Endothelial cell (in vitro differentiated cells): ENCODE measurements around the gene KCTD11. TPM values are rescaled to one million over a fixed set of nuclear protein-coding genes. Genes with fewer than 3 reads are reported as not detected.

Source experiments
- DNase-seq: peaks from one replicate; pipeline ENCODE4 v3.0.0; 2021; ENCODE audit warnings: low spot score
- H3K27ac Mint-ChIP-seq: one replicate; pipeline ENCODE4 v1.8.0; 2021; ENCODE audit warnings: mixed read lengths, inconsistent platforms; ENCODE audit not compliant: unreplicated experiment
- H3K27me3 Mint-ChIP-seq: one replicate; pipeline ENCODE4 v1.8.0; 2021; ENCODE audit warnings: mild to moderate bottlenecking, moderate library complexity, mixed read lengths, inconsistent platforms; ENCODE audit not compliant: unreplicated experiment
- H3K36me3 Mint-ChIP-seq: one replicate; pipeline ENCODE4 v1.8.0; 2021; ENCODE audit warnings: mild to moderate bottlenecking, low read depth, mixed read lengths, inconsistent platforms; ENCODE audit not compliant: unreplicated experiment
- H3K4me1 Mint-ChIP-seq: one replicate; pipeline ENCODE4 v1.8.0; 2021; ENCODE audit warnings: mild to moderate bottlenecking, mixed read lengths, inconsistent platforms; ENCODE audit not compliant: unreplicated experiment
- H3K4me3 Mint-ChIP-seq: one replicate; pipeline ENCODE4 v1.8.0; 2021; ENCODE audit warnings: mild to moderate bottlenecking, mixed read lengths, inconsistent platforms; ENCODE audit not compliant: unreplicated experiment
- H3K9me3 Mint-ChIP-seq: one replicate; pipeline ENCODE4 v1.8.0; 2021; ENCODE audit warnings: mixed read lengths, inconsistent platforms; ENCODE audit not compliant: unreplicated experiment
- CTCF ChIP-seq: fragments of 200-600 bp; sonication (generic); IDR thresholded peaks from one replicate; pipeline ENCODE4 v1.5.0; 2021; ENCODE audit warnings: antibody characterized with exemption; ENCODE audit not compliant: unreplicated experiment
- total RNA-seq: library from RNA; stranded (reverse); fragmentation: NEBNext Ultra II Directional; extraction: Animal tissue kit (Norgen Biotek cat#: 25700); gene quantifications from one replicate; pipeline ENCODE4 v1.2.1, GENCODE V29; 2021; ENCODE audit not compliant: unreplicated experiment

The KCTD11 gene
- total RNA-seq, 1 donor from 2014 or later = 4.8 TPM

GRCh38 chr17:7327501-7327900, 24.5 kb upstream of the KCTD11 start:
- TF ChIP-seq CTCF = no peak
- H3K36me3 Mint-ChIP-seq = peaks cover 16% of the 10 kb centered on the region
- no peak overlapping the region for H3K27ac Mint-ChIP-seq
- H3K27me3 Mint-ChIP-seq = peaks cover 9% of the 10 kb centered on the region
- H3K9me3 Mint-ChIP-seq = no peaks in the 10 kb centered on the region
- H3K4me3 Mint-ChIP-seq = no peak overlapping the region
- no peak for DNase-seq
- H3K4me1 Mint-ChIP-seq = peaks cover 17% of the 10 kb centered on the region

- Mint-ChIP-seq H3K9me3 (no peaks in the 10 kb centered on the region), H3K4me3 (peak overlapping the region; percentile 93), H3K4me1 (peaks cover 17% of the 10 kb centered on the region), H3K27ac (peak overlapping the region; percentile 7), H3K27me3 (peaks cover 9% of the 10 kb centered on the region), H3K36me3 (peaks cover 16% of the 10 kb centered on the region)
- no peak for DNase-seq
- TF ChIP-seq CTCF = no peak
Observed at GRCh38 chr17:7328009-7328408, 24.0 kb upstream of the KCTD11 start.

GRCh38 chr17:7328840-7329373, 23.1 kb upstream of the KCTD11 start, which contains the start of gene NEURL4:
TSS of gene NEURL4 (minus strand) at chr17:7329335. CDS start at chr17:7329312, 23 bp downstream.
- Mint-ChIP-seq H3K4me1 (peaks cover 17% of the 10 kb centered on the region), H3K9me3 (no peaks in the 10 kb centered on the region), H3K36me3 (peaks cover 13% of the 10 kb centered on the region), H3K27ac (peak within 1 kb of the TSS; percentile 95), H3K27me3 (peaks cover 9% of the 10 kb centered on the region), H3K4me3 (peak within 1 kb of the TSS; percentile 97)
- TF ChIP-seq CTCF = no peak
- DNase-seq = no peak

GRCh38 chr17:7329374-7329996, 22.5 kb upstream of the KCTD11 start:
- Mint-ChIP-seq H3K36me3 (peaks cover 13% of the 10 kb centered on the region), H3K27me3 (peaks cover 9% of the 10 kb centered on the region), H3K9me3 (no peaks in the 10 kb centered on the region), H3K27ac (peak overlapping the region; percentile 95), H3K4me1 (peaks cover 17% of the 10 kb centered on the region), H3K4me3 (peak overlapping the region; percentile 97)
- no peak for TF ChIP-seq CTCF
- DNase-seq = peak; percentile 92

GRCh38 chr17:7329997-7330637, 21.8 kb upstream of the KCTD11 start:
- Mint-ChIP-seq H3K27me3 (peaks cover 9% of the 10 kb centered on the region), H3K4me1 (peaks cover 17% of the 10 kb centered on the region), H3K9me3 (no peaks in the 10 kb centered on the region), H3K36me3 (peaks cover 13% of the 10 kb centered on the region), H3K27ac (peak overlapping the region; percentile 95), H3K4me3 (peak overlapping the region; percentile 97)
- DNase-seq = peak; percentile 71
- no peak for TF ChIP-seq CTCF
